Neural progenitor cell (in vitro differentiated cells): Measurements from ENCODE around the gene THYN1. TPM values are rescaled to one million over a fixed set of nuclear protein-coding genes. Genes with fewer than 3 reads are reported as not detected.
"Not testable (repeated sequence)": the region's sequence is repeated elsewhere in the genome, so short reads cannot be mapped to it uniquely, and the experiment has no call there.

ENCODE experiments used
- DNase-seq: peaks from one replicate; pipeline ENCODE4 v3.0.0-alpha.2; 2016; ENCODE audit warnings: low spot score
- H2AFZ ChIP-seq: fragments of 200-600 bp; sonication (generic); replicated peaks from 2 replicates; pipeline ENCODE4 v1.6.1; 2016; ENCODE audit warnings: antibody characterized with exemption
- H3F3A ChIP-seq: fragments of 200-600 bp; sonication (generic); 2 replicates; pipeline ENCODE4 v1.6.1; 2016; ENCODE audit warnings: antibody characterized with exemption, low read depth
- H3K27ac ChIP-seq: fragments of 200-600 bp; sonication (generic); 2 replicates; pipeline ENCODE4 v1.5.1; 2016; ENCODE audit warnings: mild to moderate bottlenecking
- H3K27me3 ChIP-seq: fragments of 200-600 bp; sonication (generic); 2 replicates; pipeline ENCODE4 v1.6.1; 2016; ENCODE audit warnings: mild to moderate bottlenecking, moderate library complexity
- H3K36me3 ChIP-seq: fragments of 200-600 bp; sonication (generic); 2 replicates; pipeline ENCODE4 v1.5.1; 2016
- H3K4me1 ChIP-seq: fragments of 200-600 bp; sonication (generic); 2 replicates; pipeline ENCODE4 v1.6.1; 2016; ENCODE audit warnings: mixed run types
- H3K4me2 ChIP-seq: fragments of 200-600 bp; sonication (generic); 2 replicates; pipeline ENCODE4 v1.6.1; 2016
- H3K4me3 ChIP-seq: fragments of 200-600 bp; sonication (generic); 2 replicates; pipeline ENCODE4 v1.5.1; 2016
- H3K79me2 ChIP-seq: fragments of 200-600 bp; sonication (generic); 2 replicates; pipeline ENCODE4 v1.6.1; 2016; ENCODE audit warnings: low read depth
- H3K9ac ChIP-seq: fragments of 200-600 bp; sonication (generic); 2 replicates; pipeline ENCODE4 v1.6.1; 2016
- H3K9me3 ChIP-seq: fragments of 200-600 bp; sonication (generic); 2 replicates; pipeline ENCODE4 v1.5.1; 2016; ENCODE audit warnings: low read depth
- H4K20me1 ChIP-seq: fragments of 200-600 bp; sonication (generic); 2 replicates; pipeline ENCODE4 v1.6.1; 2016; ENCODE audit warnings: low read depth
- H3K27ac Mint-ChIP-seq: 3 replicates; pipeline ENCODE4 v1.8.0; 2021; ENCODE audit warnings: mixed read lengths
- H3K27me3 Mint-ChIP-seq: 2 replicates; pipeline ENCODE4 v1.8.0; 2022; ENCODE audit warnings: low read depth, mild to moderate bottlenecking, inconsistent platforms, moderate library complexity, mixed read lengths; ENCODE audit not compliant: insufficient read depth
- H3K36me3 Mint-ChIP-seq: 3 replicates; pipeline ENCODE4 v1.8.0; 2021; ENCODE audit warnings: mixed read lengths
- H3K4me1 Mint-ChIP-seq: 3 replicates; pipeline ENCODE4 v1.8.0; 2021; ENCODE audit warnings: mixed read lengths
- H3K4me3 Mint-ChIP-seq: 3 replicates; pipeline ENCODE4 v1.8.0; 2021; ENCODE audit warnings: mild to moderate bottlenecking, moderate library complexity, mixed read lengths
- H3K9me3 Mint-ChIP-seq: 3 replicates; pipeline ENCODE4 v1.8.0; 2020; ENCODE audit warnings: mixed read lengths
- CTCF ChIP-seq: fragments of 200-600 bp; sonication (generic); IDR thresholded peaks from 2 replicates; pipeline ENCODE4 v1.5.1; 2017; ENCODE audit warnings: antibody characterized with exemption, mild to moderate bottlenecking
- EZH2 ChIP-seq: fragments of 200-600 bp; sonication (generic); IDR thresholded peaks from 2 replicates; pipeline ENCODE4 v1.6.1; 2017; ENCODE audit warnings: antibody characterized with exemption, mild to moderate bottlenecking, moderate library complexity
- EZH2phosphoT487 ChIP-seq: fragments of 200-600 bp; sonication (generic); IDR thresholded peaks from 2 replicates; pipeline ENCODE4 v1.6.1; 2017; ENCODE audit warnings: antibody characterized with exemption
- total RNA-seq: library from RNA; depleted of rRNA; stranded (reverse); fragments of >200 nt; gene quantifications from 2 replicates; pipeline ENCODE4 v1.2.3, GENCODE V29; 2015; ENCODE audit warnings: low replicate concordance

THYN1 gene
- total RNA-seq, 1 donor from 2014 or later, result 109 TPM

DNA sequence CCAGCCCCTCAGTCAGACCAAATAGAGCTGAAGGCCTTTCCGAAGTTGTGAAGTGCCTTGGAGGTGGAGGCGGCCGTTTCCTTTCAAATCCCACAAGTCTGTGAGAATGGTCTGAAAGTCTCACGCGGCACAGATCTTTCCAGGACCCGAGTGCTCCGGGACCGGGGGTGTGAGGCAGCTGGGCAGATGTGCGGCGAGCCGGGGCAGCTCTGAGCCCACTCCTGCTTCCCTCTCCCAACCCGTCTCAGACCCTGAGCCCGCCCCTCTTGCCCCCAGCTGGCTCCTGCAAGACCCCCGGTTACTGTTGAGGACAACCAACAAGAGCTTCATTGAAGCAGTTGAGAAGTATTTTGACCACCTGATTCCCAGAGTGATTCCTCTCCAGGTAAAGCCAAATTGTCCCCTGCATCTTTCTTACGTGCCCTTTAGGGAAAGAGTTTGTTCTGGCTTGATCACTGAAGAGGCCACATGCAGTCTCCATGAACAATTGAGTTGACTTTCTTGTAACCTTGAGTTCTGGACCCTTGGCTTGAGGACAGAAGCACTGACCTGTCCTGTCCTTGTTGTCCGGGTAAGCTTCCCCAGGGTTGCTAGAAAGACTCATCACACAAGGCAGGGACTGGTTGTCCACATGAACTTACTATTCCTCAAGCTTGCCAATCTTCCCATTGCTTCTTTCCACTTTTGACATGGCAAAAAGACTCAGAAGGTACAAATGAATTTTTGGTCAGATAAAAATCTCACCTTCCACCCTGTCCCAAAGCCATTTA is 30.5 kb upstream of the THYN1 start:
- Histone ChIP-seq H3K79me2 (no peaks in the 10 kb centered on the region), H3K4me1 (no peaks in the 10 kb centered on the region), H2AFZ (no peak overlapping the region), H3K36me3 (no peaks in the 10 kb centered on the region), H3K4me3 (no peak overlapping the region), H3K9ac (no peak overlapping the region), H3K27ac (no peak overlapping the region), H3K4me2 (no peak overlapping the region), H3F3A (no peaks in the 10 kb centered on the region), H3K9me3 (no peaks in the 10 kb centered on the region), H3K27me3 (peaks cover 4% of the 10 kb centered on the region), H4K20me1 (no peaks in the 10 kb centered on the region)
- Mint-ChIP-seq H3K4me1 (peaks cover 5% of the 10 kb centered on the region), H3K9me3 (no peaks in the 10 kb centered on the region), H3K36me3 (peaks cover 1% of the 10 kb centered on the region), H3K4me3 (no peak overlapping the region), H3K27me3 (peaks cover 19% of the 10 kb centered on the region), H3K27ac (no peak overlapping the region)
- DNase-seq, result no peak
- TF ChIP-seq EZH2phosphoT487, result no peak
- TF ChIP-seq CTCF, result no peak
- TF ChIP-seq EZH2, result no peak

- Histone ChIP-seq H3K36me3 (no peaks in the 10 kb centered on the region), H3K27ac (no peak overlapping the region), H2AFZ (no peak overlapping the region), H3K9me3 (no peaks in the 10 kb centered on the region), H3F3A (peaks cover 2% of the 10 kb centered on the region), H4K20me1 (no peaks in the 10 kb centered on the region), H3K4me3 (no peak overlapping the region), H3K4me2 (no peak overlapping the region), H3K27me3 (peaks cover 17% of the 10 kb centered on the region), H3K79me2 (no peaks in the 10 kb centered on the region), H3K4me1 (no peaks in the 10 kb centered on the region), H3K9ac (no peak overlapping the region)
- no peak for DNase-seq
- Mint-ChIP-seq H3K9me3 (peaks cover under 1% of the 10 kb centered on the region), H3K27me3 (peaks cover 24% of the 10 kb centered on the region), H3K36me3 (peaks cover 4% of the 10 kb centered on the region), H3K4me3 (no peak overlapping the region), H3K4me1 (peaks cover 1% of the 10 kb centered on the region), H3K27ac (no peak overlapping the region)
- TF ChIP-seq EZH2, result no peak
- TF ChIP-seq CTCF, result no peak
- no peak for TF ChIP-seq EZH2phosphoT487
Observed at GRCh38 chr11:134282121-134283045, 29.2 kb upstream of the THYN1 start.

DNA sequence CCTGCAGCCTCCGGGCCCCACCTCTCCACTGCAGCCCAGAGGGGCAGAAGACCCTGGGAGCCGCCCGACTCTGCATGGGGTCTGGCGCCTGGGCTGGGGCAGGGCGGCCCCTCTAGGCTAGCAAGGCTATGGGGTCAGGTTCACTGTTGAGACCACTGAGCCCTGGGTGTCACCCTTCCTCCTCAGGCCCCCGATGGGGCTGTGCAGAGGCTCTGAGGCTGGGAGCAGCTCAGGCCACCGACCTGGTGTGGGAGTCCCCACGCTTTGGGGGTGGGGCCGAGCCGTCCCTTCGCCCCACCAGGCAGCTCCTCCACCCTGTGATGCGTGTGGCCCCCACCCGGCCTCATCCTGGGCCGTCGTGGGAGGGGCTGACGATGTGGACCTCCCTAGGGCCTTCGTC is 28.5 kb upstream of the THYN1 start:
- not testable (repeated sequence) for H3K36me3 Mint-ChIP-seq, H3F3A ChIP-seq, H2AFZ ChIP-seq, H4K20me1 ChIP-seq, H3K4me1 Mint-ChIP-seq, H3K79me2 ChIP-seq, H3K9me3 ChIP-seq, H3K27ac ChIP-seq, H3K27ac Mint-ChIP-seq, H3K4me2 ChIP-seq, H3K4me3 Mint-ChIP-seq, H3K36me3 ChIP-seq, H3K9ac ChIP-seq, H3K4me3 ChIP-seq, DNase-seq, H3K9me3 Mint-ChIP-seq, H3K4me1 ChIP-seq
- peaks cover 26% of the 10 kb centered on the region for H3K27me3 Mint-ChIP-seq
- peaks cover 24% of the 10 kb centered on the region for H3K27me3 ChIP-seq
